ENCODE data around the gene ZNF497.

GRCh38 chr19:58395979-58396627, 33.6 kb upstream of the ZNF497 start:
- TF ChIP-seq CTCF (IDR thresholded peaks at IDR 0.05), result no peak
- TF ChIP-seq POLR2A (IDR thresholded peaks at IDR 0.05), result no peak

Measured in right lobe of liver (tissue), 4 donors.